GM10248 (cell line): ENCODE measurements around the gene MYH9.

ENCODE experiments used
- CTCF ChIA-PET: fragments of 300-600 bp; sonication (Branson Sonifier 250); formaldehyde crosslinking; extraction: SDS; loops from one replicate; lab custom pipeline; 2021; ENCODE audit warnings: antibody characterized with exemption; lab: Yijun Ruan, JAX
- POLR2A ChIA-PET: fragments of 350-650 bp; sonication (Branson Sonifier 250); formaldehyde crosslinking; extraction: SDS; loops from one replicate; lab custom pipeline; 2020; ENCODE audit warnings: antibody characterized with exemption; lab: Yijun Ruan, JAX
- DNase-seq: peaks from one replicate; pipeline ENCODE4 v3.0.0; 2012; ENCODE audit errors: extremely low spot score
- CTCF ChIP-seq: IDR thresholded peaks from 2 replicates; pipeline ENCODE4 v1.5.1; 2012; ENCODE audit warnings: mild to moderate bottlenecking, low read depth; ENCODE audit errors: extremely low read depth, missing control alignments, control extremely low read depth

MYH9 gene

GRCh38 chr22:36286096-36286957, 101.4 kb downstream of the MYH9 start:
- ChIA-PET POLR2A (interaction anchor here (1.1 kb wide), 1 partner anchor 11 kb away, joined by 4 read pairs; no protein-coding TSS in a partner anchor), CTCF (interaction anchor here (0.7 to 6.8 kb wide), 29 partner anchors 8 to 1463 kb away, joined by 3 to 84 read pairs (median 4); partner anchors contain the start of genes APOL1, APOL2 and APOL4)
- peak; percentile 92 for TF ChIP-seq CTCF
- peak; percentile 82 for DNase-seq

- DNase-seq = no peak
- CTCF ChIA-PET = interaction anchor here (0.8 to 6.8 kb wide), 19 partner anchors 8 to 220 kb away, joined by 3 to 84 read pairs (median 4); partner anchors contain the start of genes APOL2 and APOL4
- no peak for TF ChIP-seq CTCF
- POLR2A ChIA-PET = interaction anchor here (1.1 kb wide), 1 partner anchor 11 kb away, joined by 4 read pairs; no protein-coding TSS in a partner anchor
Observed at GRCh38 chr22:36285545-36285944, 102.2 kb downstream of the MYH9 start.

- ChIA-PET POLR2A (no interaction called here), CTCF (interaction anchor here (0.8 to 6.8 kb wide), 11 partner anchors 8 to 220 kb away, joined by 3 to 84 read pairs (median 8); partner anchors contain the start of gene APOL2)
- DNase-seq = no peak
- no peak for TF ChIP-seq CTCF
Observed at GRCh38 chr22:36285017-36285416, 102.8 kb downstream of the MYH9 start.

- ChIA-PET POLR2A (no interaction called here), CTCF (interaction anchor here (1.5 to 6.8 kb wide), 3 partner anchors 9 to 187 kb away, joined by 4 to 84 read pairs (median 14); no protein-coding TSS in a partner anchor)
- TF ChIP-seq CTCF = no peak
- no peak for DNase-seq
Observed at GRCh38 chr22:36284171-36284571, 103.6 kb downstream of the MYH9 start.

- ChIA-PET POLR2A (no interaction called here), CTCF (interaction anchor here (1.4 to 2.6 kb wide), 2 partner anchors 11 to 19 kb away, joined by 5 to 15 read pairs; no protein-coding TSS in a partner anchor)
- no peak for TF ChIP-seq CTCF
- no peak for DNase-seq
Observed at GRCh38 chr22:36282328-36282831, 105.4 kb downstream of the MYH9 start.

GRCh38 chr22:36281781-36282327, 105.9 kb downstream of the MYH9 start:
- TF ChIP-seq CTCF = no peak
- no peak for DNase-seq
- POLR2A ChIA-PET = no interaction called here
- CTCF ChIA-PET = interaction anchor here (1.3 to 2.6 kb wide), 4 partner anchors 11 to 87 kb away, joined by 3 to 15 read pairs (median 6); no protein-coding TSS in a partner anchor
